GM23338 (cell line): ENCODE results near the gene ATXN2. TPM values are rescaled to one million over a fixed set of nuclear protein-coding genes. Genes with fewer than 3 reads are reported as not detected.

ENCODE experiments used
- ATAC-seq: fragments of 200-7000 bp; cut with Tn5 transposase; 3 replicates; pipeline ENCODE4 v1.9.1; 2020
- DNase-seq: peaks from one replicate; pipeline ENCODE4 v3.0.0-alpha.2; 2015; ENCODE audit warnings: low spot score
- H2AFZ ChIP-seq: fragments of 200-600 bp; sonication (generic); 2 replicates; pipeline ENCODE4 v1.8.0; 2016; ENCODE audit warnings: antibody characterized with exemption, mild to moderate bottlenecking, moderate library complexity
- H3F3A ChIP-seq: fragments of 200-600 bp; sonication (generic); replicated peaks from 2 replicates; pipeline ENCODE4 v1.8.0; 2017; ENCODE audit warnings: antibody characterized with exemption, mixed run types, low read depth
- H3K27ac ChIP-seq: fragments of 200-600 bp; sonication (generic); 2 replicates; pipeline ENCODE4 v1.6.1; 2016; ENCODE audit warnings: low read depth
- H3K27me3 ChIP-seq: fragments of 200-600 bp; sonication (generic); 2 replicates; pipeline ENCODE4 v1.8.0; 2016; ENCODE audit warnings: mild to moderate bottlenecking, mixed run types, moderate library complexity; ENCODE audit not compliant: insufficient read depth
- H3K36me3 ChIP-seq: fragments of 200-600 bp; sonication (generic); 2 replicates; pipeline ENCODE4 v1.8.0; 2016; ENCODE audit warnings: mild to moderate bottlenecking; ENCODE audit not compliant: insufficient read depth
- H3K4me1 ChIP-seq: fragments of 200-600 bp; sonication (generic); 2 replicates; pipeline ENCODE4 v1.8.0; 2016; ENCODE audit warnings: mild to moderate bottlenecking, moderate library complexity; ENCODE audit not compliant: insufficient read depth
- H3K4me2 ChIP-seq: fragments of 200-600 bp; sonication (generic); 2 replicates; pipeline ENCODE4 v1.7.1; 2017; ENCODE audit warnings: mixed run types
- H3K4me3 ChIP-seq: fragments of 200-600 bp; sonication (generic); 2 replicates; pipeline ENCODE4 v1.6.1; 2016; ENCODE audit warnings: mixed run types
- H3K79me2 ChIP-seq: fragments of 200-600 bp; sonication (generic); replicated peaks from 2 replicates; pipeline ENCODE4 v1.8.0; 2017; ENCODE audit warnings: mild to moderate bottlenecking; ENCODE audit not compliant: insufficient read depth
- H3K9me2 ChIP-seq: fragments of 200-600 bp; sonication (generic); 2 replicates; pipeline ENCODE4 v1.8.0; 2017; ENCODE audit not compliant: insufficient read depth
- H4K20me1 ChIP-seq: fragments of 200-600 bp; sonication (generic); replicated peaks from 2 replicates; pipeline ENCODE4 v1.8.0; 2017; ENCODE audit warnings: mild to moderate bottlenecking; ENCODE audit not compliant: insufficient read depth
- H3K27ac Mint-ChIP-seq: 2 replicates; pipeline ENCODE4 v1.8.0; 2020; ENCODE audit warnings: inconsistent platforms, mild to moderate bottlenecking, moderate library complexity, mixed read lengths
- H3K27me3 Mint-ChIP-seq: 3 replicates; pipeline ENCODE4 v1.8.0; 2022; ENCODE audit warnings: low read depth, mild to moderate bottlenecking, moderate library complexity, mixed read lengths, inconsistent platforms; ENCODE audit not compliant: insufficient read depth, poor library complexity
- H3K36me3 Mint-ChIP-seq: 3 replicates; pipeline ENCODE4 v1.8.0; 2021; ENCODE audit warnings: low read depth, mild to moderate bottlenecking, inconsistent platforms, moderate library complexity, mixed read lengths
- H3K4me1 Mint-ChIP-seq: 3 replicates; pipeline ENCODE4 v1.8.0; 2020; ENCODE audit warnings: mild to moderate bottlenecking, inconsistent platforms, mixed read lengths
- H3K4me3 Mint-ChIP-seq: 3 replicates; pipeline ENCODE4 v1.8.0; 2021; ENCODE audit warnings: moderate library complexity, mild to moderate bottlenecking, inconsistent platforms, mixed read lengths
- H3K9me3 Mint-ChIP-seq: 3 replicates; pipeline ENCODE4 v1.8.0; 2020; ENCODE audit warnings: moderate library complexity, mild to moderate bottlenecking, inconsistent platforms, mixed read lengths
- CREB1 ChIP-seq: fragments of 250-450 bp; sonication (Bioruptor Pico); IDR thresholded peaks from 2 replicates; pipeline ENCODE4 v1.5.0; 2020; ENCODE audit warnings: low read depth, mild to moderate bottlenecking, moderate library complexity
- CTCF ChIP-seq, 2 experiments: fragments of 200-600 bp in 1 of 2; sonication (generic) in 1 of 2; conservative IDR thresholded peaks; 2 replicates each; pipeline versions ENCODE4 v1.5.1 to v1.6.1; 2016 to 2017; ENCODE audit warnings: antibody characterized with exemption in 2 of 2, low read depth in 2 of 2, mild to moderate bottlenecking in 2 of 2, moderate library complexity in 1 of 2
- ETS1 ChIP-seq: IDR thresholded peaks from 2 replicates; pipeline ENCODE4 v1.6.1; 2016; ENCODE audit warnings: antibody characterized with exemption
- EZH2 ChIP-seq: fragments of 200-600 bp; sonication (generic); IDR thresholded peaks from one replicate; pipeline ENCODE4 v1.8.0; 2017; ENCODE audit warnings: antibody characterized with exemption, mild to moderate bottlenecking, low read depth; ENCODE audit not compliant: unreplicated experiment
- EZH2phosphoT487 ChIP-seq: fragments of 200-600 bp; sonication (generic); IDR thresholded peaks from one replicate; pipeline ENCODE4 v1.8.1; 2018; ENCODE audit warnings: antibody characterized with exemption; ENCODE audit not compliant: unreplicated experiment
- JUNB ChIP-seq: IDR thresholded peaks from one replicate; pipeline ENCODE4 v1.6.1; 2016; ENCODE audit warnings: antibody characterized with exemption; ENCODE audit not compliant: unreplicated experiment
- NANOG ChIP-seq: IDR thresholded peaks from 2 replicates; pipeline ENCODE4 v1.6.1; 2016; ENCODE audit warnings: antibody characterized with exemption, borderline replicate concordance
- POLR2AphosphoS5 ChIP-seq: IDR thresholded peaks from 2 replicates; pipeline ENCODE4 v1.6.1; 2016; ENCODE audit warnings: antibody characterized with exemption, low read depth
- REST ChIP-seq: IDR thresholded peaks from one replicate; pipeline ENCODE4 v1.6.1; 2018; ENCODE audit warnings: antibody characterized with exemption; ENCODE audit not compliant: unreplicated experiment
- STAT1 ChIP-seq: IDR thresholded peaks from one replicate; pipeline ENCODE4 v1.6.1; 2016; ENCODE audit warnings: antibody characterized with exemption; ENCODE audit not compliant: unreplicated experiment
- ZNF114 ChIP-seq: fragments of 250-450 bp; sonication (Bioruptor Pico); IDR thresholded peaks from 2 replicates; pipeline ENCODE4 v1.5.0; 2020; ENCODE audit warnings: mild to moderate bottlenecking, moderate library complexity
- ZNF331 ChIP-seq: fragments of 250-450 bp; sonication (Bioruptor Pico); IDR thresholded peaks from 2 replicates; pipeline ENCODE4 v1.5.0; 2020; ENCODE audit warnings: low read depth, mild to moderate bottlenecking, moderate library complexity
- ZNF462 ChIP-seq: fragments of 250-450 bp; sonication (Bioruptor Pico); IDR thresholded peaks from 2 replicates; pipeline ENCODE4 v1.5.0; 2020; ENCODE audit warnings: mild to moderate bottlenecking, moderate library complexity
- polyA plus RNA-seq: library from polyadenylated mRNA; unstranded; fragments of >200 nt; fragmentation: Nextera tagmentation; extraction: Ambion mirVana; gene quantifications from 2 replicates; pipeline ENCODE4 v1.2.1, GENCODE V29; 2016
- total RNA-seq: library from RNA; depleted of rRNA; stranded (reverse); fragments of >200 nt; shearing (Covaris generic); gene quantifications from 2 replicates; pipeline ENCODE4 v1.2.3, GENCODE V29; 2014

The ATXN2 gene
- total and polyA plus RNA-seq, 2 experiments from 2014 or later = 44.8 to 59.5 TPM

- Histone ChIP-seq H3K4me1 (peaks cover 52% of the 10 kb centered on the region), H3K79me2 (peaks cover 100% of the 10 kb centered on the region), H3K9me2 (no peaks in the 10 kb centered on the region), H3F3A (peaks cover 9% of the 10 kb centered on the region; the same call in 1 of the 2 replicates), H2AFZ (no peak overlapping the region), H3K36me3 (no peaks in the 10 kb centered on the region), H3K4me3 (no peak overlapping the region), H3K4me2 (peak overlapping the region; percentile 60; the same call in 1 of the 2 replicates), H3K27me3 (no peaks in the 10 kb centered on the region), H3K27ac (no peak overlapping the region), H4K20me1 (peaks cover 18% of the 10 kb centered on the region)
- DNase-seq = no peak
- H3K4me1 Mint-ChIP-seq = peaks cover 67% of the 10 kb centered on the region
- no peak for ATAC-seq
- no peak overlapping the region for H3K4me3 Mint-ChIP-seq
- H3K27me3 Mint-ChIP-seq = peaks cover 19% of the 10 kb centered on the region
- H3K9me3 Mint-ChIP-seq = no peaks in the 10 kb centered on the region; the same call in 2 of the 3 replicates
- peaks cover 27% of the 10 kb centered on the region for H3K36me3 Mint-ChIP-seq
- H3K27ac Mint-ChIP-seq = peak overlapping the region; percentile 70
- TF ChIP-seq POLR2AphosphoS5 (no peak), NANOG (no peak), ZNF114 (no peak), REST (no peak), JUNB (no peak), ZNF331 (CRISPR knock-in tag) (no peak), EZH2phosphoT487 (no peak), CREB1 (no peak), ETS1 (no peak), STAT1 (no peak), ZNF462 (CRISPR knock-in tag) (no peak), EZH2 (no peak), CTCF (conservative IDR thresholded peaks at IDR 0.05; ENCODE audit: low read depth in 2 of 2) (no peak)
These were observed 163.4 kb downstream of the ATXN2 start for GRCh38 chr12:111435661-111436201.
